Neutrophil (primary cell): ENCODE data around the gene TMEM164.

ENCODE experiments used
- H3K27ac ChIP-seq: fragments of 200-600 bp; sonication (generic); 2 replicates; pipeline ENCODE4 v1.5.1; 2016; ENCODE audit warnings: mild to moderate bottlenecking, moderate library complexity
- H3K27me3 ChIP-seq: fragments of 200-600 bp; sonication (generic); 2 replicates; pipeline ENCODE4 v1.6.0; 2016; ENCODE audit warnings: mild to moderate bottlenecking
- H3K36me3 ChIP-seq: fragments of 200-600 bp; sonication (generic); 2 replicates; pipeline ENCODE4 v1.5.1; 2017
- H3K4me1 ChIP-seq, 2 experiments: fragments of 200-600 bp in 1 of 2; sonication (generic) in 1 of 2; 1 replicate in 1 of 2; 2 replicates in 1 of 2; pipeline versions ENCODE4 v1.5.1 to v1.6.1; 2013 to 2016; ENCODE audit warnings: low read depth in 1 of 2, low read length in 1 of 2, mild to moderate bottlenecking in 1 of 2, moderate library complexity in 1 of 2; ENCODE audit not compliant: control insufficient read depth in 1 of 2, insufficient read depth in 1 of 2
- H3K4me3 ChIP-seq, 2 experiments: fragments of 200-600 bp in 1 of 2; sonication (generic) in 1 of 2; 1 replicate in 1 of 2; 2 replicates in 1 of 2; pipeline ENCODE4 v1.5.1; 2013 to 2016; ENCODE audit warnings: low read depth in 1 of 2, low read length in 1 of 2, mild to moderate bottlenecking in 1 of 2, moderate library complexity in 1 of 2
- H3K9me3 ChIP-seq: fragments of 200-600 bp; sonication (generic); 2 replicates; pipeline ENCODE4 v1.5.1; 2016
- CTCF ChIP-seq: fragments of 200-600 bp; sonication (generic); IDR thresholded peaks from 2 replicates; pipeline ENCODE4 v1.5.1; 2016; ENCODE audit warnings: antibody characterized with exemption

Gene TMEM164

GRCh38 chrX:110086162-110086915 is 83.4 kb downstream of the TMEM164 start:
- no peak overlapping the region for H3K4me3 ChIP-seq
- H3K36me3 ChIP-seq = no peaks in the 10 kb centered on the region
- TF ChIP-seq CTCF = no peak
- peaks cover 44 to 49% of the 10 kb centered on the region in 2 experiments for H3K4me1 ChIP-seq
- peak overlapping the region; percentile 93 for H3K27ac ChIP-seq
- no peaks in the 10 kb centered on the region for H3K9me3 ChIP-seq
- H3K27me3 ChIP-seq = no peaks in the 10 kb centered on the region

- Histone ChIP-seq H3K4me3 (peak overlapping the region; percentile 29 to 34), H3K27ac (peak overlapping the region; percentile 93), H3K36me3 (no peaks in the 10 kb centered on the region), H3K9me3 (no peaks in the 10 kb centered on the region), H3K27me3 (no peaks in the 10 kb centered on the region), H3K4me1 (peaks cover 44 to 49% of the 10 kb centered on the region in 2 experiments)
- no peak for TF ChIP-seq CTCF
Measured at GRCh38 chrX:110086916-110087484, 84.1 kb downstream of the TMEM164 start.

GRCh38 chrX:110087485-110088356 is 84.8 kb downstream of the TMEM164 start:
- no peaks in the 10 kb centered on the region for H3K9me3 ChIP-seq
- no peak for TF ChIP-seq CTCF
- H3K4me1 ChIP-seq = peaks cover 44 to 49% of the 10 kb centered on the region in 2 experiments
- no peaks in the 10 kb centered on the region for H3K36me3 ChIP-seq
- peak overlapping the region; percentile 29 to 34 for H3K4me3 ChIP-seq
- no peaks in the 10 kb centered on the region for H3K27me3 ChIP-seq
- H3K27ac ChIP-seq = peak overlapping the region; percentile 93

- Histone ChIP-seq H3K27ac (peak overlapping the region; percentile 93), H3K4me1 (peaks cover 44 to 49% of the 10 kb centered on the region in 2 experiments), H3K4me3 (peak overlapping the region in 1 of 2 experiments; percentile 24), H3K9me3 (no peaks in the 10 kb centered on the region), H3K27me3 (no peaks in the 10 kb centered on the region), H3K36me3 (no peaks in the 10 kb centered on the region)
- TF ChIP-seq CTCF = no peak
Measured at GRCh38 chrX:110089656-110090403, 86.9 kb downstream of the TMEM164 start.

GRCh38 chrX:110097920-110098319 is 95.0 kb downstream of the TMEM164 start:
- TF ChIP-seq CTCF = no peak
- Histone ChIP-seq H3K27me3 (no peaks in the 10 kb centered on the region), H3K36me3 (peaks cover 8% of the 10 kb centered on the region), H3K4me3 (no peak overlapping the region), H3K27ac (no peak overlapping the region), H3K9me3 (no peaks in the 10 kb centered on the region), H3K4me1 (no peaks in the 10 kb centered on the region)
